T-cell (primary cell): ENCODE data around the gene PLEKHA4. TPM values are rescaled to one million over a fixed set of nuclear protein-coding genes. Genes with fewer than 3 reads are reported as not detected.
A peak's percentile ranks its signal among the peaks of the same experiment; 100 is the strongest.
"Not testable (repeated sequence)": the region's sequence is repeated elsewhere in the genome, so short reads cannot be mapped to it uniquely, and the experiment has no call there.

Source experiments
- ATAC-seq, 4 experiments: fragments of 200-7000 bp in 3 of 4; fragments of 150-1000 bp in 1 of 4; cut with Tn5 transposase; replicated peaks in 1 of 4; 1 replicate in 3 of 4; 2 replicates in 1 of 4; pipeline ENCODE4 v1.10.0; 2021; ENCODE audit warnings: moderate library complexity in 3 of 4, mild to moderate bottlenecking in 2 of 4, moderate number of reproducible peaks in 1 of 4
- CTCF ChIA-PET, 2 donors: fragments of 300-600 bp; sonication (Branson Sonifier 250); formaldehyde crosslinking; loops; one replicate each; lab custom pipeline; 2022; ENCODE audit warnings: antibody characterized with exemption in 2 of 2; lab: Charles Lee
- POLR2A ChIA-PET, 2 donors: fragments of 300-600 bp; sonication (Branson Sonifier 250); formaldehyde crosslinking; loops; one replicate each; lab custom pipeline; 2022; ENCODE audit warnings: antibody characterized with exemption in 2 of 2; lab: Charles Lee
- DNase-seq, 35 experiments: peaks; one replicate each; pipeline versions ENCODE4 v3.0.0 to v3.0.0-alpha.2; 2013 to 2023
- H3K27ac ChIP-seq: one replicate; pipeline ENCODE4 v1.5.1; 2013; ENCODE audit warnings: low read length
- H3K27me3 ChIP-seq, 2 experiments: replicated peaks in 1 of 2; 1 replicate in 1 of 2; 2 replicates in 1 of 2; pipeline versions ENCODE4 v1.6.1 to v1.7.0; 2013; ENCODE audit warnings: low read length in 1 of 2, mixed read lengths in 1 of 2; ENCODE audit not compliant: control insufficient read depth in 2 of 2, insufficient read depth in 2 of 2; ENCODE audit errors: extremely low read depth in 1 of 2
- H3K36me3 ChIP-seq, 2 donors: 1 replicate in 1 of 2; 2 replicates in 1 of 2; pipeline versions ENCODE4 v1.6.1 to v1.7.0; 2013; ENCODE audit warnings: low read length in 1 of 2; ENCODE audit not compliant: control insufficient read depth in 2 of 2, insufficient read depth in 1 of 2; ENCODE audit errors: extremely low read depth in 1 of 2
- H3K4me1 ChIP-seq, 2 experiments: 1 replicate in 1 of 2; 2 replicates in 1 of 2; pipeline versions ENCODE4 v1.6.1 to v1.7.0; 2013; ENCODE audit warnings: low read length in 2 of 2, mixed read lengths in 1 of 2; ENCODE audit not compliant: insufficient read depth in 2 of 2, control insufficient read depth in 1 of 2; ENCODE audit errors: extremely low read depth in 1 of 2
- H3K4me3 ChIP-seq, 2 donors: 1 replicate in 1 of 2; 2 replicates in 1 of 2; pipeline versions ENCODE4 v1.5.1 to v1.7.0; 2013; ENCODE audit warnings: mild to moderate bottlenecking in 2 of 2, low read length in 1 of 2, moderate library complexity in 1 of 2; ENCODE audit not compliant: control insufficient read depth in 1 of 2; ENCODE audit errors: extremely low read depth in 1 of 2
- H3K9me3 ChIP-seq: 2 replicates; pipeline ENCODE4 v1.7.0; 2013
- H3K27ac Mint-ChIP-seq, 2 donors: one replicate each; pipeline ENCODE4 v1.8.0; 2020 to 2021; ENCODE audit warnings: mild to moderate bottlenecking in 2 of 2, mixed read lengths in 2 of 2
- H3K27me3 Mint-ChIP-seq, 2 donors: one replicate each; pipeline ENCODE4 v1.8.0; 2021 to 2022; ENCODE audit warnings: mixed read lengths in 2 of 2
- H3K36me3 Mint-ChIP-seq: one replicate; pipeline ENCODE4 v1.8.0; 2021; ENCODE audit warnings: mixed read lengths
- H3K4me1 Mint-ChIP-seq, 3 donors: one replicate each; pipeline ENCODE4 v1.8.0; 2020 to 2022; ENCODE audit warnings: mixed read lengths in 3 of 3, mild to moderate bottlenecking in 1 of 3
- H3K4me3 Mint-ChIP-seq, 3 donors: one replicate each; pipeline ENCODE4 v1.8.0; 2020 to 2022; ENCODE audit warnings: mild to moderate bottlenecking in 3 of 3, mixed read lengths in 3 of 3, moderate library complexity in 3 of 3
- H3K9me3 Mint-ChIP-seq, 3 donors: one replicate each; pipeline ENCODE4 v1.8.0; 2020 to 2022; ENCODE audit warnings: mixed read lengths in 3 of 3
- WGBS: methylation state at CpG from one replicate; pipeline ENCODE4 v1.1.5; 2013; ENCODE audit warnings: missing lambda C conversion rate; ENCODE audit not compliant: insufficient coverage; 5-methylcytosine and 5-hydroxymethylcytosine counted together
- total RNA-seq, 35 experiments: library from RNA in 6 of 35; stranded (reverse) in 6 of 35; fragments of 120-200 nt in 1 of 35; gene quantifications; one replicate each; pipeline versions ENCODE4 v1.2.1 to v1.2.4 and lab custom pipeline; 2013 to 2026

PLEKHA4 gene
- total RNA-seq, 5 donors from 2014 or later (not counting 1 experiment from before 2014, with no cell fraction given) = 2.7 to 11.8 (median 5.2) TPM

GRCh38 chr19:48909424-48910077 is 41.1 kb upstream of the PLEKHA4 start:
- H3K27ac ChIP-seq, H3K9me3 Mint-ChIP-seq, CTCF ChIA-PET, H3K4me3 Mint-ChIP-seq, H3K27me3 Mint-ChIP-seq, H3K27me3 ChIP-seq, H3K27ac Mint-ChIP-seq, H3K4me3 ChIP-seq, POLR2A ChIA-PET, ATAC-seq, H3K4me1 ChIP-seq, H3K9me3 ChIP-seq, H3K4me1 Mint-ChIP-seq, DNase-seq: not testable (repeated sequence)
- WGBS = no CpG with 5 or more reads among the region's 11 CpGs
- H3K36me3 Mint-ChIP-seq = peaks cover 46% of the 10 kb centered on the region
- peaks cover 9 to 79% of the 10 kb centered on the region in 2 donors for H3K36me3 ChIP-seq

DNA sequence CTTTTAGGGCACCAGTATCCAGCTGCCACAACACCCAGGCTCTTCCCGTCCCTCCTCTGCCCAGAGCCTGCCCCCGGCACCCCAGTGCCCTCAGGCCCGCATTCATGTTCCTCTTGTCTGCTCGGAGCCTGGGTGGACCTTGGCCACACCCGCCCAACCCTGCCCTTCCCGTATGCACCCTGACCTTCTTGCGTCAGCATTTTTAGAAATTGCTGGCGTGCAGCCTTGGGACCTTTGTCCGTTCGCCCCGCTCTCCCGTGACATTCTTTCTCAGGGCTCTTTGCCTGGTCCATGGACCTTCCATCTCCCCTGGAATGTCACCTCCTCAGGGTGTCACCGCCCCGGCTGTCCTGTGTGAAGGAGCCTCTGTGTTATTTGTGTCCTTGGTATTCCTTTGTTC is 39.3 kb upstream of the PLEKHA4 start:
- H3K27ac ChIP-seq = no peak overlapping the region
- CTCF ChIA-PET = no interaction called here
- H3K4me3 ChIP-seq = no peak overlapping the region
- no peaks in the 10 kb centered on the region for H3K27me3 Mint-ChIP-seq
- DNase-seq = peak in 1 of 35 experiments; percentile 3
- WGBS = 94% methylated on average over 12 of the region's 14 CpGs
- H3K36me3 Mint-ChIP-seq = peaks cover 35% of the 10 kb centered on the region
- POLR2A ChIA-PET = interaction anchor here in 1 of 2 donors (0.7 kb wide), 1 partner anchor 92 kb away, joined by 12 read pairs; no protein-coding TSS in a partner anchor
- H3K9me3 Mint-ChIP-seq = no peaks in the 10 kb centered on the region
- no peak overlapping the region for H3K4me3 Mint-ChIP-seq
- H3K36me3 ChIP-seq = peaks cover 3 to 63% of the 10 kb centered on the region in 2 donors
- peaks cover 0 to 1% (median under 1%) of the 10 kb centered on the region in 3 donors for H3K4me1 Mint-ChIP-seq
- ATAC-seq = no peak
- no peaks in the 10 kb centered on the region for H3K9me3 ChIP-seq
- H3K4me1 ChIP-seq = peaks cover 0 to 5% of the 10 kb centered on the region in 2 experiments
- H3K27me3 ChIP-seq = no peaks in the 10 kb centered on the region
- no peak overlapping the region for H3K27ac Mint-ChIP-seq

GRCh38 chr19:48906324-48906723 is 37.9 kb upstream of the PLEKHA4 start:
- POLR2A ChIA-PET = interaction anchor here in 1 of 2 donors (0.6 kb wide), 1 partner anchor 99 kb away, joined by 5 read pairs; no protein-coding TSS in a partner anchor
- no peak overlapping the region for H3K27ac ChIP-seq
- peaks cover 3 to 52% of the 10 kb centered on the region in 2 donors for H3K36me3 ChIP-seq
- H3K9me3 ChIP-seq = no peaks in the 10 kb centered on the region
- Mint-ChIP-seq H3K9me3 (no peaks in the 10 kb centered on the region), H3K27ac (no peak overlapping the region), H3K4me3 (no peak overlapping the region), H3K4me1 (peaks cover 9 to 14% (median 11%) of the 10 kb centered on the region in 3 donors), H3K27me3 (no peaks in the 10 kb centered on the region), H3K36me3 (peaks cover 35% of the 10 kb centered on the region)
- WGBS = 100% methylated on average over 3 of the region's 10 CpGs
- DNase-seq = no peak
- H3K4me1 ChIP-seq = peaks cover 0 to 15% of the 10 kb centered on the region in 2 experiments
- no peaks in the 10 kb centered on the region for H3K27me3 ChIP-seq
- no peak overlapping the region for H3K4me3 ChIP-seq
- no peak for ATAC-seq
- CTCF ChIA-PET = interaction anchor here (0.5 to 0.7 kb wide), 3 partner anchors 190 to 1609 kb away, joined by 3 to 7 read pairs (median 3); no protein-coding TSS in a partner anchor

GRCh38 chr19:48905664-48906063 is 37.2 kb upstream of the PLEKHA4 start:
- H3K9me3 ChIP-seq = no peaks in the 10 kb centered on the region
- H3K4me3 ChIP-seq = no peak overlapping the region
- 96% methylated on average over 4 of the region's 14 CpGs for WGBS
- no peak overlapping the region for H3K4me3 Mint-ChIP-seq
- no peak overlapping the region for H3K27ac ChIP-seq
- POLR2A ChIA-PET = no interaction called here
- H3K36me3 Mint-ChIP-seq = peaks cover 30% of the 10 kb centered on the region
- no peaks in the 10 kb centered on the region for H3K27me3 Mint-ChIP-seq
- DNase-seq (no peak), ATAC-seq (no peak)
- CTCF ChIA-PET = interaction anchor here (0.5 to 0.6 kb wide), 2 partner anchors 9 to 98 kb away, joined by 4 to 7 read pairs; no protein-coding TSS in a partner anchor
- no peak overlapping the region for H3K27ac Mint-ChIP-seq
- peaks cover 15 to 21% (median 18%) of the 10 kb centered on the region in 3 donors for H3K4me1 Mint-ChIP-seq
- H3K36me3 ChIP-seq = peaks cover 3 to 45% of the 10 kb centered on the region in 2 donors
- H3K9me3 Mint-ChIP-seq = no peaks in the 10 kb centered on the region
- no peaks in the 10 kb centered on the region for H3K27me3 ChIP-seq
- peaks cover 2 to 22% of the 10 kb centered on the region in 2 experiments for H3K4me1 ChIP-seq

DNA sequence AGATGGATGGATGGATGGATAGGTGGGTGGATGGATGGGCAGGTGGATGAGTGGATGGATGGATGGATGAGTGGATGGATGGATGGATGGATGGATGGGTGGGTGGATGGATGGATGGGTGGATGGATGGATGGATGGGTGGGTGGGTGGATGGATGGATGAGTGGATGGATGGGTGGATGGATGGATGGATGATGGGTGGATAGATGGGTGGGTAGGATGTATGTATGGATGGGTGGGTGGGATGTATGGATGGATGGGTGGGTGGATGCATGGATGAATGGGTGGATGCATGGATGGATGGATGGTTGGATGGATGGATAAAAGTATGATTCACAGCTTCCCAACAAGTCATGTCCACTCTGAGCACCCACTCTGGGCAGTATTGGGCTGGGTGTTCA is 35.4 kb upstream of the PLEKHA4 start:
- H3K4me3 ChIP-seq, DNase-seq, H3K27me3 Mint-ChIP-seq, ATAC-seq, H3K27me3 ChIP-seq, H3K27ac Mint-ChIP-seq, CTCF ChIA-PET, POLR2A ChIA-PET, H3K9me3 Mint-ChIP-seq, H3K4me3 Mint-ChIP-seq, H3K27ac ChIP-seq, H3K9me3 ChIP-seq: not testable (repeated sequence)
- Histone ChIP-seq H3K36me3 (peaks cover 3 to 32% of the 10 kb centered on the region in 2 donors), H3K4me1 (peaks cover 2 to 33% of the 10 kb centered on the region in 2 experiments)
- H3K36me3 Mint-ChIP-seq = peaks cover 28% of the 10 kb centered on the region
- peaks cover 24 to 35% (median 28%) of the 10 kb centered on the region in 3 donors for H3K4me1 Mint-ChIP-seq

- Mint-ChIP-seq H3K4me1 (peaks cover 24 to 35% (median 28%) of the 10 kb centered on the region in 3 donors), H3K36me3 (peaks cover 23% of the 10 kb centered on the region), H3K4me3 (peak overlapping the region in 1 of 3 donors; percentile 45), H3K27ac (peak overlapping the region in 1 of 2 donors; percentile 34)
- CTCF ChIA-PET = interaction anchor here in 1 of 2 donors (3.0 kb wide), 1 partner anchor 69 kb away, joined by 23 read pairs; no protein-coding TSS in a partner anchor
- DNase-seq, H3K9me3 ChIP-seq, H3K4me3 ChIP-seq, H3K27me3 Mint-ChIP-seq, H3K27me3 ChIP-seq, H3K9me3 Mint-ChIP-seq, H3K27ac ChIP-seq, POLR2A ChIA-PET, ATAC-seq: not testable (repeated sequence)
- Histone ChIP-seq H3K4me1 (peaks cover 2 to 33% of the 10 kb centered on the region in 2 experiments), H3K36me3 (peaks cover 3 to 24% of the 10 kb centered on the region in 2 donors)
- 100% methylated on average over 3 of the region's 7 CpGs for WGBS
These were observed 33.9 kb upstream of the PLEKHA4 start for GRCh38 chr19:48902291-48902690.
